Subcutaneous abdominal adipose tissue (tissue), 5 donors: ENCODE data around the gene ABCC11.

Experiments
- H3K27ac ChIP-seq: one replicate; pipeline ENCODE4 v1.7.0; 2013; ENCODE audit warnings: low read depth, mild to moderate bottlenecking, inconsistent platforms, low read length, moderate library complexity
- H3K27me3 ChIP-seq, 5 donors: one replicate each; pipeline ENCODE4 v1.7.0; 2013; ENCODE audit warnings: low read length in 5 of 5, inconsistent platforms in 1 of 5; ENCODE audit not compliant: control insufficient read depth in 5 of 5, insufficient read depth in 4 of 5
- H3K36me3 ChIP-seq, 5 donors: one replicate each; pipeline ENCODE4 v1.7.0; 2013; ENCODE audit warnings: low read length in 5 of 5; ENCODE audit not compliant: control insufficient read depth in 5 of 5, insufficient read depth in 5 of 5
- H3K4me1 ChIP-seq, 5 donors: one replicate each; pipeline ENCODE4 v1.7.0; 2013; ENCODE audit warnings: low read length in 5 of 5, mild to moderate bottlenecking in 3 of 5, moderate library complexity in 1 of 5; ENCODE audit not compliant: control insufficient read depth in 5 of 5, insufficient read depth in 5 of 5
- H3K4me3 ChIP-seq, 5 donors: one replicate each; pipeline ENCODE4 v1.7.0; 2013; ENCODE audit warnings: low read length in 5 of 5, low read depth in 1 of 5
- H3K9ac ChIP-seq, 5 donors: one replicate each; pipeline ENCODE4 v1.7.0; 2013; ENCODE audit warnings: low read length in 5 of 5, mild to moderate bottlenecking in 4 of 5, moderate library complexity in 3 of 5
- H3K9me3 ChIP-seq, 5 donors: one replicate each; pipeline ENCODE4 v1.7.0; 2013; ENCODE audit warnings: low read length in 5 of 5; ENCODE audit not compliant: control insufficient read depth in 5 of 5
- donor health status: healthy.
- donor health status: healthy.
- donor health status: healthy.
- donor health status: healthy.
- donor health status: healthy.

The ABCC11 gene

GRCh38 chr16:48139517-48139916 lies 107.8 kb downstream of the ABCC11 start:
- Histone ChIP-seq H3K9me3 (no peaks in the 10 kb centered on the region), H3K9ac (no peak overlapping the region), H3K27ac (no peak overlapping the region), H3K36me3 (no peaks in the 10 kb centered on the region), H3K4me3 (no peak overlapping the region), H3K4me1 (peaks cover 0 to 9% (median 0%) of the 10 kb centered on the region in 5 donors), H3K27me3 (peaks cover 0 to 2% (median 0%) of the 10 kb centered on the region in 5 donors)

GRCh38 chr16:48138543-48138942 lies 108.8 kb downstream of the ABCC11 start:
- Histone ChIP-seq H3K36me3 (no peaks in the 10 kb centered on the region), H3K27me3 (peaks cover 0 to 2% (median 0%) of the 10 kb centered on the region in 5 donors), H3K9me3 (no peaks in the 10 kb centered on the region), H3K27ac (no peak overlapping the region), H3K9ac (no peak overlapping the region), H3K4me1 (peaks cover 0 to 9% (median 0%) of the 10 kb centered on the region in 5 donors), H3K4me3 (no peak overlapping the region)

DNA sequence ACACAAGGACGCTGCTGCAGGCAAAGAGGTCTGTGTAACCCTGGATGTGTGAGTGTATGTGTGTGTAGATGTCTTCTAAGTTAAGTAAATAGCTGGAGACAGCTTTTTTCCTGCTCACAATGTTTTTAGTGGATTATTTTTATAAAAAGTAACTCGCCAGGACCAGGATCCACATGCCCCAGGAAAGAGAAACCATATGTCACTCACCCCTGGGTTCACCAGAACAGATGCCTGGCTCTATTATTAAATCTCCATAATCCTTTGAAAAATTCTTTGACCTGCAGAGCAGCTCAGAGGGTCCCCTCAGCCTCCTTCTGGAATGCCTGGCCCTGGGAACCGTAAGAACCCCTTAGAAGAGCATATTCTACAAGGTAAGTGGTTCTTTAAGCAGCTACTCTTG lies 109.5 kb downstream of the ABCC11 start:
- Histone ChIP-seq H3K27ac (no peak overlapping the region), H3K9ac (no peak overlapping the region)

DNA sequence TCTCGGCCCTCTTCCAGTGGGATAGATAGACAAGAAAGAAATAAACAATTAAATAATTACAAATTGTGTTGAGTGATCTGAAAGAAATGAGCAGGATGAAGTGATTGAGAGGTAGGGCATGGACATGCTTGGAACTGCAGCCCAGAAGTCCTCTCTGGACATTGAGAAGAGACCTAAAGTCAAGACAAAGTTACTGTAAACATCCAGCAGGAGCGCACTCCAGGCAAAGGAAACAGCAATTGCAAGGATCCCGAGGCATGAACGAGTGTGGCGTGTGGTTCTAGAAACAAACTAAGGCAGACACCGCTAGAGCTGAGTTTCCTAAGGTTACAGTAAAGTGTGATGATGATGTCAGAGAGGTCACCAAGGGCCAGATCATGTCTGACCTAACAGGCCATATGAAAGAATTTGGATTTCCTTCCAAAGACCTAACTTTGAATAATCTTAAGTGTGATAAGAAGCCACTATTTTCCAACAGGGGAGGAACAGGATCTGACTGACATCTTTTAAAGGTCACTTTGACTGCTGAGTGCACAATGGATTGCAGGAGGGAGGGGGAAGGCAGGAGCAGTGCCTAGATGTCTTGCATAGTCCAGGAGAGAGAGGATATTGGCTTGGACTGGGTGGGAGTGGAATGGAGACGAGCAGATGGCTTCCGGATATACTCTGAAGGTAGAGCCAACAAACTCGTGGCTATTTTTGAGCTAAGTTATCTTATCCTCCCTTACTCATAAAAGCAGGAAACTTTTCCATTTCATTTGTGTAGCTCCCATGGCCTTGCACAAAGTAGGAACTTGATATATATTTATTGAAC lies 110.6 kb downstream of the ABCC11 start:
- peaks cover 0 to 9% (median 0%) of the 10 kb centered on the region in 5 donors for H3K4me1 ChIP-seq
- no peak overlapping the region for H3K27ac ChIP-seq
- no peaks in the 10 kb centered on the region for H3K36me3 ChIP-seq
- no peak overlapping the region for H3K9ac ChIP-seq
- H3K9me3 ChIP-seq: no peaks in the 10 kb centered on the region
- peaks cover 0 to 2% (median 0%) of the 10 kb centered on the region in 5 donors for H3K27me3 ChIP-seq
- no peak overlapping the region for H3K4me3 ChIP-seq

More for the DNA sequence above, 109.5 kb downstream of the ABCC11 start:
- Histone ChIP-seq H3K4me3 (no peak overlapping the region), H3K9me3 (no peaks in the 10 kb centered on the region), H3K36me3 (no peaks in the 10 kb centered on the region), H3K27me3 (peaks cover 0 to 2% (median 0%) of the 10 kb centered on the region in 5 donors), H3K4me1 (peaks cover 0 to 9% (median 0%) of the 10 kb centered on the region in 5 donors)

DNA sequence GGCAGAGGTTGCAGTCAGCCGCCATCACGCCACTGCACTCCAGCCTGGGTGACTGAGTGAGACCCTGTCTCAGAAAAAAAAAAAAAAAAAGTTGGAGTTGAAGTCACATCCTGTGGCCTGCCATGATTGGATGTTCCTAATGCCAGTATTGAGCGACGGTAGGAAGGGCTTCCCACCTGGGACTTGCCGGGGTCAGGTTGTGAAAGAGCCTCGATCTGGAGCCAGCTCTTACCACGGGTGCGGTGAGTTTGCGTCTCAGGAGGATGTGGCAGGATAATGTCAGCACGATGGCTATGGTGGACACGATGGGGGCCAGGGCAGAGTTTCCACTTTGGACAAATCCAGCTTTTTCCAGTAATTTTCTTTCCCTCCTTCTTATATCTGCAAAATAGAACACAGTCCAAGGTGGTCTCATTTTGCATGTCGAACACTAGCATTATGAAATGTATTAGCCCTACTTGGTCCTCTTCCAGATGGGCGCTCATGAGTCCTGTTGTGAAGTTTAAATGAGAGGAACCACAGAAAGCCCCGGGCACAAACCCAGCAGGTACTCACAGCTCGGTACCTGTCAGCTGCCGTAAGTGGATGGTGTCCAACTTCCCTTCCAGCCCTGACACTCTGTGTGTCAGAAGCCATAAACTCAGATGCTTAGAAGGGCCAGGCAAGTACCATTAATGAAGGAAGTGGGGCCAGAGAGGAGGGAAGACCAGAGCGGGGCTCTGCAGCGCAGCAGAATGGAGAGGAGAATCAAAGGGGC lies 113.7 kb downstream of the ABCC11 start:
- Histone ChIP-seq H3K27ac (no peak overlapping the region), H3K36me3 (no peaks in the 10 kb centered on the region), H3K4me3 (no peak overlapping the region), H3K9me3 (no peaks in the 10 kb centered on the region), H3K27me3 (no peaks in the 10 kb centered on the region), H3K4me1 (peaks cover 0 to 9% (median 0%) of the 10 kb centered on the region in 5 donors), H3K9ac (no peak overlapping the region)

DNA sequence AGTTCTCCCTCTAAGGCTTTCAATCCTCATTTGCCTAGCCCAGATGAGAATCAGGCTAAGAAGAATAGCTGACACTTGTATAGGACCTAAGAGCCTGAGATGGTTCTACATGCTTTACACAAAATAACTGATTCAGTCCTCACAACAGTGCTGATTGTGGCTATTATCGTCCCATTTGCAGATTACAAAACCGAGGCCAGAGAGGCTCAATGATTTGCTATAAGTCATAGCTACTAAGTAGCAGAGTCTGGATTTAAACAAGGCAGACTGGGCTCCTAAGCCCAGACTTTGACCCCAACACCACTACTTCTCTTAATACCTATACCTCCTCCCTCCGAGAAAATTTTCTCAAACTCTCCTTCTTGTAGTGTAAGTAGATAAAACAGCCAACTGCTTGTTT lies 114.6 kb downstream of the ABCC11 start:
- no peak overlapping the region for H3K9ac ChIP-seq
- no peaks in the 10 kb centered on the region for H3K27me3 ChIP-seq
- no peak overlapping the region for H3K27ac ChIP-seq
- no peak overlapping the region for H3K4me3 ChIP-seq
- no peaks in the 10 kb centered on the region for H3K9me3 ChIP-seq
- H3K4me1 ChIP-seq: peaks cover 0 to 9% (median 0%) of the 10 kb centered on the region in 5 donors
- no peaks in the 10 kb centered on the region for H3K36me3 ChIP-seq

- Histone ChIP-seq H3K4me1 (peaks cover 0 to 11% (median 0%) of the 10 kb centered on the region in 5 donors), H3K4me3 (no peak overlapping the region), H3K27me3 (no peaks in the 10 kb centered on the region), H3K36me3 (no peaks in the 10 kb centered on the region), H3K27ac (no peak overlapping the region), H3K9ac (no peak overlapping the region), H3K9me3 (no peaks in the 10 kb centered on the region)
Observed at GRCh38 chr16:48131201-48131935, 116.0 kb downstream of the ABCC11 start.

DNA sequence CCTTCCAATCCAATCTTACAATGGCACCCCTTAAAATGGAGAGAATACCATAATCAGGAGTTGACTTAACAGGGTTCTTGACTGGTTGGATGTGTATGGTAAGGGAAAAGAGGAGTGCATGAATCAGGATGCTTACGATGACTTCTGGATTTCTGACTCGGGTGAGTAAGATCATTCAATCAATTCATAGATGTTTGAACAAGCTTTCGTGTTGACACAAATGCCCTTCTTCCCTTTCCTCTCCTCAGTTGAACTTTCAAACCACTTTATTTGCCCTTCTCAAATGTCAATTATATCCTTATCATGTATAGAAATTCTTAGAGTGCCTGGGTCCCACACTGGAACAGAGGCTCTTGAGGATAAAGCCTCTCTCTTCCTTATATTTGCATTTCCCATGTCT lies 117.4 kb downstream of the ABCC11 start:
- H3K27me3 ChIP-seq: no peaks in the 10 kb centered on the region
- no peak overlapping the region for H3K4me3 ChIP-seq
- no peaks in the 10 kb centered on the region for H3K9me3 ChIP-seq
- H3K27ac ChIP-seq: no peak overlapping the region
- H3K36me3 ChIP-seq: no peaks in the 10 kb centered on the region
- H3K4me1 ChIP-seq: peaks cover 0 to 25% (median 0%) of the 10 kb centered on the region in 5 donors
- H3K9ac ChIP-seq: no peak overlapping the region

GRCh38 chr16:48128769-48129168 lies 118.6 kb downstream of the ABCC11 start:
- Histone ChIP-seq H3K27ac (no peak overlapping the region), H3K36me3 (no peaks in the 10 kb centered on the region), H3K9ac (no peak overlapping the region), H3K9me3 (no peaks in the 10 kb centered on the region), H3K4me1 (peaks cover 0 to 27% (median 0%) of the 10 kb centered on the region in 5 donors), H3K27me3 (no peaks in the 10 kb centered on the region), H3K4me3 (no peak overlapping the region)
